GM19025 (cell line): ENCODE data around the gene PPP1R36.

Experiments
- ATAC-seq: cut with Tn5 transposase; IDR thresholded peaks from one replicate; pipeline ENCODE4 v1.9.1; 2021; ENCODE audit warnings: mild to moderate bottlenecking, low read depth, moderate library complexity; ENCODE audit not compliant: unreplicated experiment

The PPP1R36 gene

GRCh38 chr14:64638625-64639024, 88.9 kb downstream of the PPP1R36 start:
- ATAC-seq = no peak
